HG03457 (cell line): ENCODE measurements around the gene FLAD1.
"Not testable (repeated sequence)": the region's sequence is repeated elsewhere in the genome, so short reads cannot be mapped to it uniquely, and the experiment has no call there.

Experiments used
- ATAC-seq: cut with Tn5 transposase; IDR thresholded peaks from one replicate; pipeline ENCODE4 v1.9.1; 2021; ENCODE audit warnings: moderate number of reproducible peaks; ENCODE audit not compliant: unreplicated experiment

The FLAD1 gene

GRCh38 chr1:154988058-154988954, 5.2 kb downstream of the FLAD1 start:
- ATAC-seq, result no peak

GRCh38 chr1:154989195-154989860, 6.2 kb downstream of the FLAD1 start:
- no peak for ATAC-seq

GRCh38 chr1:154990276-154990675, 7.1 kb downstream of the FLAD1 start:
- no peak for ATAC-seq

GRCh38 chr1:154992721-154993571, 9.8 kb downstream of the FLAD1 start:
- ATAC-seq, result no peak

- ATAC-seq, result no peak
Observed at GRCh38 chr1:154993572-154994268, 10.6 kb downstream of the FLAD1 start, which contains the start of gene LENEP. TSS of gene LENEP (plus strand) at chr1:154993586. CDS start at chr1:154993608, 22 bp downstream.

GRCh38 chr1:154994269-154994587, 11.1 kb downstream of the FLAD1 start:
- no peak for ATAC-seq

- ATAC-seq, result no peak
Observed at GRCh38 chr1:154994591-154994990, 11.4 kb downstream of the FLAD1 start.

- ATAC-seq, result not testable (repeated sequence)
Observed at GRCh38 chr1:154995301-154995983, 12.3 kb downstream of the FLAD1 start.

- no peak for ATAC-seq
Observed at GRCh38 chr1:154996966-154997701, 14.0 kb downstream of the FLAD1 start.

GRCh38 chr1:154998201-154998780, 15.1 kb downstream of the FLAD1 start:
- no peak for ATAC-seq

GRCh38 chr1:154998818-154999570, 15.8 kb downstream of the FLAD1 start:
- ATAC-seq, result no peak

- ATAC-seq, result no peak
Observed at GRCh38 chr1:154999571-155000410, 16.6 kb downstream of the FLAD1 start.

- no peak for ATAC-seq
Observed at GRCh38 chr1:155000411-155000725, 17.2 kb downstream of the FLAD1 start.

- no peak for ATAC-seq
Observed at GRCh38 chr1:155000726-155001424, 17.7 kb downstream of the FLAD1 start.

GRCh38 chr1:155001425-155001674, 18.2 kb downstream of the FLAD1 start:
- no peak for ATAC-seq

- peak; percentile 42 for ATAC-seq
Observed at GRCh38 chr1:155001675-155002463, 18.7 kb downstream of the FLAD1 start.
